Thyroid gland (tissue), 4 donors: ENCODE measurements around the gene MAP4K5. TPM values are rescaled to one million over a fixed set of nuclear protein-coding genes. Genes with fewer than 3 reads are reported as not detected.
"Not testable (repeated sequence)": the region's sequence is repeated elsewhere in the genome, so short reads cannot be mapped to it uniquely, and the experiment has no call there.

Source experiments
- DNase-seq, 2 donors: peaks; one replicate each; pipeline ENCODE4 v3.0.0-alpha.2; 2019
- H3K27ac ChIP-seq, 3 donors: fragments of 200-600 bp; sonication (generic); 1 replicate in 2 of 3; 2 replicates in 1 of 3; pipeline ENCODE4 v1.5.1; 2016 to 2019; ENCODE audit warnings: mild to moderate bottlenecking in 1 of 3, moderate library complexity in 1 of 3
- H3K27me3 ChIP-seq: fragments of 200-600 bp; sonication (generic); one replicate; pipeline ENCODE4 v1.5.1; 2019
- H3K36me3 ChIP-seq, 2 donors: fragments of 200-600 bp; sonication (generic); one replicate each; pipeline ENCODE4 v1.5.1; 2016 to 2019
- H3K4me1 ChIP-seq, 2 donors: fragments of 200-600 bp; sonication (generic); one replicate each; pipeline ENCODE4 v1.5.1; 2017 to 2019
- H3K4me3 ChIP-seq, 3 donors: fragments of 200-600 bp; sonication (generic); replicated peaks in 1 of 3; 1 replicate in 2 of 3; 2 replicates in 1 of 3; pipeline ENCODE4 v1.5.1; 2016; ENCODE audit warnings: mild to moderate bottlenecking in 1 of 3
- H3K9me3 ChIP-seq: fragments of 200-600 bp; sonication (generic); one replicate; pipeline ENCODE4 v1.5.1; 2017
- POLR2A ChIP-seq, 2 donors: fragments of 450-650 bp; IDR thresholded peaks; one replicate each; pipeline ENCODE4 v1.6.1; 2017; ENCODE audit warnings: antibody characterized with exemption in 2 of 2, mild to moderate bottlenecking in 2 of 2, moderate library complexity in 1 of 2
- WGBS, 2 donors: methylation state at CpG; one replicate each; pipeline ENCODE4 v1.1.5; 2017; 5-methylcytosine and 5-hydroxymethylcytosine counted together
- intact Hi-C: fragments of 100-400 bp; cut with DNase I; formaldehyde crosslinking; loops from one replicate; pipeline ENCODE4 v1.15.1; 2023
- total RNA-seq, 4 donors: library from RNA; depleted of rRNA; stranded (reverse); fragments of >200 nt; gene quantifications; one replicate each; pipeline ENCODE4 v1.2.3, GENCODE V29; 2016
- TF ChIP-seq, protein P1 (sequence below), 6 experiments: fragments of 200-600 bp in 3 of 6; fragments of 450-650 bp in 3 of 6; sonication (generic) in 3 of 6; IDR thresholded peaks; one replicate each; pipeline ENCODE4 v1.5.1; 2016 to 2019; ENCODE audit warnings: antibody characterized with exemption in 6 of 6, mild to moderate bottlenecking in 2 of 6, inconsistent platforms in 1 of 6, moderate library complexity in 1 of 6

Gene MAP4K5
- total RNA-seq, 4 donors from 2014 or later = 139 to 259 (median 153) TPM

DNA sequence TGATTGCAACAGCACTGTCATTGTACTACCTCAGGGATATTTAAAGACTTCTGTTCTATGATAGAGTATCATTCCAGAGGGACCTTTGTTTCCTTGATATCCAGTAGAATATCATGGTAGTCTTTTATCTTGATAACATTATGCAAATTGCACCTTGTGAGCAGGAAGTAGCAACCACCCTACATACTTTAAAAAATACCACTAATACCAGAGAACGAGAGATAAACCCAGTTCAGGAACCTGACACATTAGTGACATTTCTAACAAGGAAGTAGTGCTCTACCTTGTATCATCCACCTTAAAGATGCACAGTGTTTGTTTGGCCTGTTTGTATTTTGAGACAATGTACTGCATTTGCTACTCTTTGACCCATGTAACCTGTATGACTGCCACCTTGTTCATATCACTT is 8.8 kb upstream of the MAP4K5 start:
- 78 to 90% methylated on average over 1 of the region's 1 CpG for WGBS, 2 donors
- Histone ChIP-seq H3K36me3 (no peaks in the 10 kb centered on the region), H3K27ac (no peak overlapping the region), H3K4me3 (no peak overlapping the region), H3K9me3 (no peaks in the 10 kb centered on the region), H3K4me1 (no peaks in the 10 kb centered on the region), H3K27me3 (no peaks in the 10 kb centered on the region)
- no peak for TF ChIP-seq POLR2A (IDR thresholded peaks at IDR 0.05)
- TF ChIP-seq, protein P1, sequence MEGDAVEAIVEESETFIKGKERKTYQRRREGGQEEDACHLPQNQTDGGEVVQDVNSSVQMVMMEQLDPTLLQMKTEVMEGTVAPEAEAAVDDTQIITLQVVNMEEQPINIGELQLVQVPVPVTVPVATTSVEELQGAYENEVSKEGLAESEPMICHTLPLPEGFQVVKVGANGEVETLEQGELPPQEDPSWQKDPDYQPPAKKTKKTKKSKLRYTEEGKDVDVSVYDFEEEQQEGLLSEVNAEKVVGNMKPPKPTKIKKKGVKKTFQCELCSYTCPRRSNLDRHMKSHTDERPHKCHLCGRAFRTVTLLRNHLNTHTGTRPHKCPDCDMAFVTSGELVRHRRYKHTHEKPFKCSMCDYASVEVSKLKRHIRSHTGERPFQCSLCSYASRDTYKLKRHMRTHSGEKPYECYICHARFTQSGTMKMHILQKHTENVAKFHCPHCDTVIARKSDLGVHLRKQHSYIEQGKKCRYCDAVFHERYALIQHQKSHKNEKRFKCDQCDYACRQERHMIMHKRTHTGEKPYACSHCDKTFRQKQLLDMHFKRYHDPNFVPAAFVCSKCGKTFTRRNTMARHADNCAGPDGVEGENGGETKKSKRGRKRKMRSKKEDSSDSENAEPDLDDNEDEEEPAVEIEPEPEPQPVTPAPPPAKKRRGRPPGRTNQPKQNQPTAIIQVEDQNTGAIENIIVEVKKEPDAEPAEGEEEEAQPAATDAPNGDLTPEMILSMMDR (IDR thresholded peaks at IDR 0.05) = no peak
- intact Hi-C loops = loop anchor here (5.0 kb wide), 1 partner anchor 236 kb away; no protein-coding TSS in a partner anchor
- no peak for DNase-seq

DNA sequence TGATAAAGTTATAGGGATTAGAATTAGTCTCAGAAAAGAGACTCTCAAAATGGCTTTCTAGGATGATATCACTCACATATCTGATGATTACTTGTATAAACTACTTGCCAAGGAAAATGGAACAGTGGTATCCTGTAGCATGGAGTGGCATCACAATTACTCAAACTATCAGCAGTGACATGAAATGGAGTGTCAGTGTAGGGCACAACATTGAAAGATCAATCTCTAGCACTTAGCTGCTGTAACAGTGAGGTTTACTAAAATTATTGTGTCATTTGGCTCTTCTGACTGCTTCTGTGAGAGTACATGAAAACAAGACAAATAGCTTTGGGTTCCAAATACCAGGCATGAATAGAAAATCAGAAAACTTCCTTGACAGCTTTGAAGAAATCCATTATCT is 6.7 kb upstream of the MAP4K5 start:
- Histone ChIP-seq H3K4me3 (no peak overlapping the region), H3K27ac (no peak overlapping the region), H3K9me3 (no peaks in the 10 kb centered on the region), H3K36me3 (no peaks in the 10 kb centered on the region), H3K27me3 (no peaks in the 10 kb centered on the region), H3K4me1 (no peaks in the 10 kb centered on the region)
- DNase-seq = no peak
- TF ChIP-seq, protein P1 (IDR thresholded peaks at IDR 0.05) = no peak
- no peak for TF ChIP-seq POLR2A (IDR thresholded peaks at IDR 0.05)
- intact Hi-C loops = loop anchor here (10.0 kb wide), 2 partner anchors 414 to 674 kb away; no protein-coding TSS in a partner anchor

DNA sequence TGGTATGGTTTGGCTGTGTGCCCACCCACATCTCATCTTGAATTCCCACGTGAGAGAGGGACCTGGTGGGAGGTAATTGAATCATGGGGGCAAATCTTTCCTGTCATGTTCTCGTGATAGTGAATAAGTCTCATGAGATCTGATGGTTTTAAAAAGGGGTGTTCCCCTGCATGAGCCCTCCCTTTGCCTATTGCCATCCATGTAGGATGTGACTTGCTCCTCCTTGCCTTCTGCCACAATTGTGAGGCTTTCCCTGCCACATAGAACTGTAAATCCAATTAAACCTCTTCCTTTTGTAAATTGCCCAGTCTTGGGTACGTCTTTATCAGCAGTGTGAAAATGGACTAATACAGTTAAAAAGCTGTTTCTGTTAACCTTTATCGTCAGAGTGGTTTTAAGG is 5.7 kb upstream of the MAP4K5 start:
- not testable (repeated sequence) for H3K4me1 ChIP-seq
- WGBS, 2 donors = 63 to 66% methylated on average over 4 of the region's 4 CpGs
- intact Hi-C loops = loop anchor here (10.0 kb wide), 2 partner anchors 413 to 673 kb away; no protein-coding TSS in a partner anchor

DNA sequence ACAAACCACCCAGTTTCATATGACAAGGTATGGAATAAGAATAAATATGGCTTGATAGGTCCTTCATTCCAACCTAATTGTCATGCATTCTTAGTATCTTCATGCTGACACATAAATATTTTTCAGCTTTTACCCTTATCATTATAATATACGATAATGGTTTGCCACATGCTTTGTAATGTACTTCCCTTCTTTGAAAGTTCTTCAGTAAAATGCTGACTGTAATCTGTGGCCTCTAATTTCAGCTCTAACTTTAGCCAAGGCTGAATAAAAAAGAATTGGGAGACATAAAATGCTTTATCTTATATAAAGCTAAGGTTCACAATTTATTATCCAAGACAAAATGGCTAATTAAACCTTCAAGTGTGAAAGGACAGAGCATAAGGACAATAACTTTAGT is 2.6 kb upstream of the MAP4K5 start:
- no peaks in the 10 kb centered on the region for H3K27me3 ChIP-seq
- WGBS, 2 donors = 87 to 90% methylated on average over 1 of the region's 1 CpG
- no peaks in the 10 kb centered on the region for H3K36me3 ChIP-seq
- no peak for TF ChIP-seq POLR2A (IDR thresholded peaks at IDR 0.05)
- TF ChIP-seq, protein P1 (IDR thresholded peaks at IDR 0.05) = no peak
- H3K4me1 ChIP-seq = peaks cover 16 to 21% of the 10 kb centered on the region in 2 donors
- no peak overlapping the region for H3K27ac ChIP-seq
- H3K4me3 ChIP-seq = no peak overlapping the region
- intact Hi-C loops = loop anchor here (5.0 to 10.0 kb wide), 3 partner anchors 213 to 670 kb away; no protein-coding TSS in a partner anchor
- DNase-seq = no peak
- no peaks in the 10 kb centered on the region for H3K9me3 ChIP-seq

More for the DNA sequence above, 5.7 kb upstream of the MAP4K5 start:
- not testable (repeated sequence) for H3K27ac ChIP-seq, H3K36me3 ChIP-seq, H3K27me3 ChIP-seq, H3K9me3 ChIP-seq, DNase-seq, H3K4me3 ChIP-seq

DNA sequence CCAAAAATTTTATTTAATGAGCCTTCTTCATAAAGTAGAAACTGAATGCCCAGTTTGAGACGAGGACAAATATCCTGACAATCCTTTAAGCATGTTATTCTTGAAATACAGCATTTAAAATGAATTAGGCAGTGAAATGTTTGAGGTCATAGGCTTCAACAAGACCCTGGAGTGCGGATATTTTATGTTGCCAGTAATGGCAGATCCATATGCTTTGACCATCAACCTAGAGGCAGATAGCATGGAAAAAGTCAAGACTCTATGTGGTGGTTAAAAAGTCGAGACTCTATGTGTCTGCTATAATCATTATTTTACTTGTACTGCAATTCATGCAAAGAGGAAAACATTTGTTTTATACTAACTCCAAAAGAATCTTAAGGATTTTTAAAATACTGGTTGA is 2.0 kb upstream of the MAP4K5 start:
- no peaks in the 10 kb centered on the region for H3K36me3 ChIP-seq
- no peaks in the 10 kb centered on the region for H3K9me3 ChIP-seq
- H3K27ac ChIP-seq = no peak overlapping the region
- H3K4me3 ChIP-seq = no peak overlapping the region
- H3K4me1 ChIP-seq = peaks cover 22 to 24% of the 10 kb centered on the region in 2 donors
- H3K27me3 ChIP-seq = no peaks in the 10 kb centered on the region
- intact Hi-C loops = loop anchor here (5.0 to 10.0 kb wide), 3 partner anchors 212 to 670 kb away; no protein-coding TSS in a partner anchor
- TF ChIP-seq POLR2A (IDR thresholded peaks at IDR 0.05) = no peak
- TF ChIP-seq, protein P1 (IDR thresholded peaks at IDR 0.05) = no peak
- 82 to 91% methylated on average over 3 of the region's 3 CpGs for WGBS, 2 donors
- DNase-seq = no peak
